Cardiac muscle cell (in vitro differentiated cells and primary cell): ENCODE measurements around the gene TOX2. TPM values are rescaled to one million over a fixed set of nuclear protein-coding genes. Genes with fewer than 3 reads are reported as not detected.

Experiments
- DNase-seq, 2 donors: peaks; one replicate each; pipeline versions ENCODE4 v3.0.0 to v3.0.0-alpha.2; 2010 to 2017; ENCODE audit warnings: low read depth in 1 of 2, low spot score in 1 of 2
- H3K27ac ChIP-seq: fragments of 200-600 bp; sonication (generic); 2 replicates; pipeline ENCODE4 v1.5.1; 2016
- H3K27me3 ChIP-seq: fragments of 200-600 bp; sonication (generic); 2 replicates; pipeline ENCODE4 v1.6.0; 2016; ENCODE audit warnings: control low read depth
- H3K36me3 ChIP-seq: fragments of 200-600 bp; sonication (generic); 2 replicates; pipeline ENCODE4 v1.5.1; 2016; ENCODE audit warnings: control low read depth
- H3K4me1 ChIP-seq: fragments of 200-600 bp; sonication (generic); 2 replicates; pipeline ENCODE4 v1.8.1; 2017; ENCODE audit warnings: low read depth, mild to moderate bottlenecking, mixed run types
- H3K4me3 ChIP-seq: fragments of 200-600 bp; sonication (generic); 2 replicates; pipeline ENCODE4 v1.5.1; 2016; ENCODE audit warnings: mild to moderate bottlenecking
- H3K9me3 ChIP-seq: fragments of 200-600 bp; sonication (generic); 2 replicates; pipeline ENCODE4 v1.5.1; 2017; ENCODE audit warnings: low read depth, mild to moderate bottlenecking, control low read depth
- polyA plus RNA-seq: library from polyadenylated mRNA; unstranded; fragments of >200 nt; fragmentation: Nextera tagmentation; extraction: Ambion mirVana; gene quantifications from 2 replicates; pipeline ENCODE4 v1.2.1, GENCODE V29; 2016
- total RNA-seq: library from RNA; depleted of rRNA; stranded (reverse); fragments of >200 nt; gene quantifications from 2 replicates; pipeline ENCODE4 v1.2.3, GENCODE V29; 2016
- TF ChIP-seq, protein P1 (sequence below): IDR thresholded peaks from 2 replicates; pipeline ENCODE4 v1.5.1; 2012; ENCODE audit warnings: low read depth, mild to moderate bottlenecking, low read length

Gene TOX2
- total and polyA plus RNA-seq, 2 experiments from 2014 or later, result 0.09 to 0.32 TPM

DNA sequence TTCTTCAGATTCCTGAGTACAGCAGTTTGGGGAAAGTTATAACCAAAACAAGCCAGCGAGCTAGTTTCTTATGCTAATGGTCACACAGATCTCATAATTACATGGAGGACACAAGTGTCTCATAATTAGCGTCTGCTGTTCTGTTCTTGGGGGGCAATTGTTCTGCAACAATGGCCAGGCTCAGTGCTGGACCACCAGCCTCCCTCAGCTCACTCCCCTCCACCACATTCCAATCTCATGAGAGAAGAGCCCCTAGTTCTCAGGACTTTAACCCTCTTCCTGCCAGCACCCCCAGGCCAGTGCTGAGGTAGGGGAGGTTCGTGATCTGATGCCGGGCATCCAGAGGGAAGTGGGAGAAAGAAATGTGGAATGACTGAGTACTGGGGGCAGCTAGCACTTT is 20.2 kb upstream of the TOX2 start:
- no peak for DNase-seq
- Histone ChIP-seq H3K27ac (no peak overlapping the region), H3K4me3 (no peak overlapping the region)

DNA sequence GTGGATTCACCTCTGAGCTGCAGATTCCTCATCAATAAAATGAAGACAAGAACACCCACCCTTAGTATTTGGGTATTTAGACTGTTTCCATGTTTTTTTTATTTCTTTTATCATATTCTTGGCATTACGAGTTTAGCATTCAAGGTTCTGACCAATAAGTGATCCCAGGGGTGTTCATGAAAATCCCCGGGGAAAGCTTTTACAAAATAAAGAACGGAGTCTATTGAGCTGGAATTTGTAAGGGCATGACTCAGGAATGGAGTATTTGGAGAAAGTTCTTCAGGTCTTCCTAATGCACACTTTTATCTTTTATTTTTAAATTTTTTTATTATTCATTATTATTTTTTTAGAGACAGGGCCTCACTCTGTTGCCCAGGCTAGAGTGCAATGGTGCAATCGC is 19.4 kb upstream of the TOX2 start:
- H3K9me3 ChIP-seq, result no peaks in the 10 kb centered on the region
- H3K27me3 ChIP-seq, result no peaks in the 10 kb centered on the region
- TF ChIP-seq, protein P1, sequence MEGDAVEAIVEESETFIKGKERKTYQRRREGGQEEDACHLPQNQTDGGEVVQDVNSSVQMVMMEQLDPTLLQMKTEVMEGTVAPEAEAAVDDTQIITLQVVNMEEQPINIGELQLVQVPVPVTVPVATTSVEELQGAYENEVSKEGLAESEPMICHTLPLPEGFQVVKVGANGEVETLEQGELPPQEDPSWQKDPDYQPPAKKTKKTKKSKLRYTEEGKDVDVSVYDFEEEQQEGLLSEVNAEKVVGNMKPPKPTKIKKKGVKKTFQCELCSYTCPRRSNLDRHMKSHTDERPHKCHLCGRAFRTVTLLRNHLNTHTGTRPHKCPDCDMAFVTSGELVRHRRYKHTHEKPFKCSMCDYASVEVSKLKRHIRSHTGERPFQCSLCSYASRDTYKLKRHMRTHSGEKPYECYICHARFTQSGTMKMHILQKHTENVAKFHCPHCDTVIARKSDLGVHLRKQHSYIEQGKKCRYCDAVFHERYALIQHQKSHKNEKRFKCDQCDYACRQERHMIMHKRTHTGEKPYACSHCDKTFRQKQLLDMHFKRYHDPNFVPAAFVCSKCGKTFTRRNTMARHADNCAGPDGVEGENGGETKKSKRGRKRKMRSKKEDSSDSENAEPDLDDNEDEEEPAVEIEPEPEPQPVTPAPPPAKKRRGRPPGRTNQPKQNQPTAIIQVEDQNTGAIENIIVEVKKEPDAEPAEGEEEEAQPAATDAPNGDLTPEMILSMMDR, result no peak
- H3K4me1 ChIP-seq, result no peaks in the 10 kb centered on the region
- peak in 1 of 2 donors; percentile 49 for DNase-seq
- H3K36me3 ChIP-seq, result no peaks in the 10 kb centered on the region
- no peak overlapping the region for H3K27ac ChIP-seq
- H3K4me3 ChIP-seq, result no peak overlapping the region

More for the DNA sequence above, 20.2 kb upstream of the TOX2 start:
- H3K4me1 ChIP-seq, result no peaks in the 10 kb centered on the region
- TF ChIP-seq, protein P1, result no peak
- no peaks in the 10 kb centered on the region for H3K36me3 ChIP-seq
- no peaks in the 10 kb centered on the region for H3K27me3 ChIP-seq
- no peaks in the 10 kb centered on the region for H3K9me3 ChIP-seq

DNA sequence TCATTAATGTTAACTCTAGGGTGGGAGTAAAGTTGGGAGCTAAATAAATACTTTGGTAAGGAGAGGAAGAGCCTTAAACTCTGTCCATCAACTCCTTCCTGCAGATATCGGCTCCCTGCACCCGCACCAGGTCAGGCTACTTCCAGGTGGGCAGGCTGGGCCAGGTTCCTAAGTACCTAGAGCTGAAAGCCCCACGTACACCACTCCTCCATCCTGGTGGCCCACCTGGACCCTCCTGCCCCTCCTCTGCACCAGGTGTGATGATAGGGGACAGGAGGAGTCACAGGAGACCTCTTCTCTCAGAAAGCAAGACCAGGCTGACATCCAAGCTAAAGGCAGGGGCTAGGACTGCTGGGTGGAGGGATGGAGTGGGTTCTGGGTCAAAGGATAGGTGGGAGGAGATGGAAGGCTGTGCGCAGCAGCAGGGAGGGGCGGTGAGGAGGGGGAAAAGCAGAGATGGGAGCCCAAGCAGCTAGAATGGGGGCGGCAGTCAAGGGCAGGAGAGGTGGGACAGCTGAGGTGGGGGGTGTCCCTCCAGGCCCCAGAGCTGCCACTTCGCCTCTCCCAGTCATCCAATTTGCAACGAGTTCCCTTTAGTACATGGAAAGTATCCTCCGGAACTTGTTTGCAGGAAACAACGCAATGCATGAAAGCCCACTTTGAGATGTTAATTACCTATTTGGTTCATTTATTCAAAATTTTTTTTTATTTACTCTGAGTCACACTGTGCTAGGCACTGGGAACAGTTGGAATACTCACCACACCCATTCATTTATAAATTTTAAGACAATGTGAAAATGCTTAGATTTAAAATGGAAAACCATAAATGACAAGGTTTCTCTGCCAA is 15.2 kb upstream of the TOX2 start:
- no peak for DNase-seq
- no peaks in the 10 kb centered on the region for H3K36me3 ChIP-seq

DNA sequence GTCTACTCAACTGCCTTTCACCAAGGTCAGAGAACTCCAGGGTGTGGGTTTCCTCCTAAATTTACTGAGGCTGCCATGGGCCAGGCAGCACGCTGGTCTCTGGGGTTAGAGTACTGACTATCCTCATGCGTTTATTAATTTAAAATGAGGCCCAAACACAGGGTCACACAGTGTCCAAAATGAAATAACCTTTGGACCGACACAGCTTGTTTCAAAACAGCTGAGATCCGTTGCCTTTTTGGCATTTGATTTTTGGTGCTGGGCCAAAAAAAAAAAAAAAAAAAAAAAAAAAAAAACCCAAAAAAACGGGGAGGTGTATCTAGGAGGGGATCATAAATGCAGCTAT is 14.6 kb upstream of the TOX2 start:
- H3K27ac ChIP-seq, result no peak overlapping the region
- peaks cover 6% of the 10 kb centered on the region for H3K4me1 ChIP-seq

More for the DNA sequence above, 15.2 kb upstream of the TOX2 start:
- Histone ChIP-seq H3K4me3 (no peak overlapping the region), H3K27me3 (no peaks in the 10 kb centered on the region), H3K27ac (no peak overlapping the region), H3K4me1 (peaks cover 6% of the 10 kb centered on the region), H3K9me3 (no peaks in the 10 kb centered on the region)
- TF ChIP-seq, protein P1, result no peak

DNA sequence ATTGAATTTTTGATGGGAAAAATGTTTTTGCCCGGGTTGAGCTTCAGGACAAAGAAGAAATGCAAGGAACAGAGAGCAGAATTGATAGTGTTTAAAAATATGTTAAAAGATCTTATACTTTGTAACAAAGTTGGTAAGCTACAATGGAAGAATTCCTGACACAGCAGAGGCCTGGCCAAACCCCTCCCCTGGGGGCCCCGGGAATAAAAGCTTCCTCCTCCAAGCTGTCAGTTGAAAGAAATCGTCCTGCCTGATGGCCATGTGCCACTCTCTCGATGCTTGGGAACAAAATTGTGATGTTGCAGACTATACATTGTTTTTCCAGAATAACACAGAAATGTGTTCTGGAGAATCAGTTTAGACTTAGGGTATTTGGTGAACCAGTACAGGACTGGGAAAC is 14.2 kb upstream of the TOX2 start:
- H3K9me3 ChIP-seq, result no peaks in the 10 kb centered on the region
- H3K4me3 ChIP-seq, result no peak overlapping the region
- peaks cover 6% of the 10 kb centered on the region for H3K4me1 ChIP-seq
- H3K27me3 ChIP-seq, result no peaks in the 10 kb centered on the region
- TF ChIP-seq, protein P1, result no peak
- H3K36me3 ChIP-seq, result no peaks in the 10 kb centered on the region
- no peak for DNase-seq
- no peak overlapping the region for H3K27ac ChIP-seq

More for the DNA sequence above, 14.6 kb upstream of the TOX2 start:
- no peak for DNase-seq
- Histone ChIP-seq H3K27me3 (no peaks in the 10 kb centered on the region), H3K9me3 (no peaks in the 10 kb centered on the region), H3K36me3 (no peaks in the 10 kb centered on the region), H3K4me3 (no peak overlapping the region)
- TF ChIP-seq, protein P1, result no peak
